ENCODE results near the gene ISG20.
A peak's percentile ranks its signal among the peaks of the same experiment; 100 is the strongest.

The ISG20 gene

GRCh38 chr15:88645171-88646087 is 6.6 kb downstream of the ISG20 start:
- Histone ChIP-seq H4K20me1 (0 out of 2 replicates have a peak, but pooled peaks cover 11% of the 10 kb centered on the region), H3K9ac (no peak overlapping the region), H3K4me2 (no peak overlapping the region), H3K27me3 (no peaks in the 10 kb centered on the region), H3K9me3 (no peaks in the 10 kb centered on the region), H3K4me1 (peaks cover 48% of the 10 kb centered on the region), H3K36me3 (no peaks in the 10 kb centered on the region; the same call in 1 of the 2 replicates), H3K27ac (no peak overlapping the region), H3K4me3 (no peak overlapping the region)
- no peak for TF ChIP-seq Cebpa-rat (IDR thresholded peaks at IDR 0.05)

GRCh38 chr15:88646088-88646405 is 7.2 kb downstream of the ISG20 start:
- Histone ChIP-seq H3K27ac (no peak overlapping the region), H3K9ac (no peak overlapping the region)

GRCh38 chr15:88646951-88647350 is 8.1 kb downstream of the ISG20 start:
- no peaks in the 10 kb centered on the region; the same call in 1 of the 2 replicates for H3K36me3 ChIP-seq
- H3K27me3 ChIP-seq: no peaks in the 10 kb centered on the region
- H3K4me1 ChIP-seq: peaks cover 33% of the 10 kb centered on the region
- no peak overlapping the region for H3K9ac ChIP-seq
- H3K4me3 ChIP-seq: no peak overlapping the region
- 0 out of 2 replicates have a peak, but pooled peaks cover 16% of the 10 kb centered on the region for H4K20me1 ChIP-seq
- no peak overlapping the region for H3K4me2 ChIP-seq
- no peak for TF ChIP-seq Cebpa-rat (IDR thresholded peaks at IDR 0.05)
- no peak overlapping the region for H3K27ac ChIP-seq
- H3K9me3 ChIP-seq: no peaks in the 10 kb centered on the region

More at GRCh38 chr15:88646088-88646405, 7.2 kb downstream of the ISG20 start:
- H3K4me2 ChIP-seq: no peak overlapping the region
- no peak for TF ChIP-seq Cebpa-rat (IDR thresholded peaks at IDR 0.05)
- no peak overlapping the region for H3K4me3 ChIP-seq
- H3K4me1 ChIP-seq: peaks cover 42% of the 10 kb centered on the region
- H3K36me3 ChIP-seq: no peaks in the 10 kb centered on the region; the same call in 1 of the 2 replicates
- H3K9me3 ChIP-seq: no peaks in the 10 kb centered on the region
- H4K20me1 ChIP-seq: 0 out of 2 replicates have a peak, but pooled peaks cover 11% of the 10 kb centered on the region
- no peaks in the 10 kb centered on the region for H3K27me3 ChIP-seq

- Histone ChIP-seq H3K4me3 (no peak overlapping the region), H3K9ac (no peak overlapping the region), H3K4me2 (0 out of 2 replicates have a peak overlapping the region, but pooled peaks have one; percentile 7), H3K27me3 (no peaks in the 10 kb centered on the region), H4K20me1 (0 out of 2 replicates have a peak, but pooled peaks cover 16% of the 10 kb centered on the region), H3K9me3 (no peaks in the 10 kb centered on the region), H3K36me3 (no peaks in the 10 kb centered on the region; the same call in 1 of the 2 replicates), H3K4me1 (peaks cover 28% of the 10 kb centered on the region), H3K27ac (0 out of 2 replicates have a peak overlapping the region, but pooled peaks have one; percentile 11)
- no peak for TF ChIP-seq Cebpa-rat (IDR thresholded peaks at IDR 0.05)
These were observed 8.7 kb downstream of the ISG20 start for GRCh38 chr15:88647351-88648105.

- no peaks in the 10 kb centered on the region for H3K27me3 ChIP-seq
- 0 out of 2 replicates have a peak, but pooled peaks cover 16% of the 10 kb centered on the region for H4K20me1 ChIP-seq
- H3K27ac ChIP-seq: no peak overlapping the region
- H3K9me3 ChIP-seq: no peaks in the 10 kb centered on the region
- TF ChIP-seq Cebpa-rat (IDR thresholded peaks at IDR 0.05): no peak
- H3K36me3 ChIP-seq: no peaks in the 10 kb centered on the region; the same call in 1 of the 2 replicates
- H3K9ac ChIP-seq: no peak overlapping the region
- H3K4me2 ChIP-seq: no peak overlapping the region
- H3K4me1 ChIP-seq: peaks cover 31% of the 10 kb centered on the region
- no peak overlapping the region for H3K4me3 ChIP-seq
These were observed 9.8 kb downstream of the ISG20 start for GRCh38 chr15:88648357-88649214.

- Histone ChIP-seq H4K20me1 (0 out of 2 replicates have a peak, but pooled peaks cover 16% of the 10 kb centered on the region), H3K9ac (no peak overlapping the region), H3K9me3 (no peaks in the 10 kb centered on the region), H3K36me3 (no peaks in the 10 kb centered on the region; the same call in 1 of the 2 replicates), H3K4me1 (peaks cover 31% of the 10 kb centered on the region), H3K4me3 (no peak overlapping the region), H3K27me3 (no peaks in the 10 kb centered on the region), H3K4me2 (peak overlapping the region; percentile 24; the same call in 1 of the 2 replicates), H3K27ac (no peak overlapping the region)
- TF ChIP-seq Cebpa-rat (IDR thresholded peaks at IDR 0.05): no peak
These were observed 10.5 kb downstream of the ISG20 start for GRCh38 chr15:88649286-88649733.

GRCh38 chr15:88649753-88650551 is 11.1 kb downstream of the ISG20 start:
- Histone ChIP-seq H3K9ac (no peak overlapping the region), H4K20me1 (0 out of 2 replicates have a peak, but pooled peaks cover 16% of the 10 kb centered on the region), H3K36me3 (no peaks in the 10 kb centered on the region; the same call in 1 of the 2 replicates), H3K4me1 (peaks cover 31% of the 10 kb centered on the region), H3K9me3 (no peaks in the 10 kb centered on the region), H3K4me2 (no peak overlapping the region), H3K27ac (no peak overlapping the region), H3K27me3 (no peaks in the 10 kb centered on the region), H3K4me3 (no peak overlapping the region)
- no peak for TF ChIP-seq Cebpa-rat (IDR thresholded peaks at IDR 0.05)

GRCh38 chr15:88650556-88650955 is 11.7 kb downstream of the ISG20 start:
- H3K9ac ChIP-seq: no peak overlapping the region
- no peak overlapping the region for H3K27ac ChIP-seq
- H3K27me3 ChIP-seq: no peaks in the 10 kb centered on the region
- H3K9me3 ChIP-seq: no peaks in the 10 kb centered on the region
- H3K4me2 ChIP-seq: no peak overlapping the region
- peaks cover 31% of the 10 kb centered on the region for H3K4me1 ChIP-seq
- 0 out of 2 replicates have a peak, but pooled peaks cover 16% of the 10 kb centered on the region for H4K20me1 ChIP-seq
- no peaks in the 10 kb centered on the region; the same call in 1 of the 2 replicates for H3K36me3 ChIP-seq
- TF ChIP-seq Cebpa-rat (IDR thresholded peaks at IDR 0.05): no peak
- H3K4me3 ChIP-seq: no peak overlapping the region
